ENCODE measurements around the gene FRMD5.
A peak's percentile ranks its signal among the peaks of the same experiment; 100 is the strongest.

FRMD5 gene

GRCh38 chr15:43975326-43975725 is 219.7 kb downstream of the FRMD5 start:
- DNase-seq (ENCODE audit: low spot score): no peak

GRCh38 chr15:43974852-43975251 is 220.2 kb downstream of the FRMD5 start:
- no peak for DNase-seq (ENCODE audit: low spot score)

- no peak for DNase-seq (ENCODE audit: low spot score)
Measured at GRCh38 chr15:43969802-43970375, 225.2 kb downstream of the FRMD5 start.

- no peak for DNase-seq (ENCODE audit: low spot score)
Measured at GRCh38 chr15:43968551-43968950, 226.5 kb downstream of the FRMD5 start.

- DNase-seq (ENCODE audit: low spot score): no peak
Measured at GRCh38 chr15:43966646-43967045, 228.4 kb downstream of the FRMD5 start.

- no peak for DNase-seq (ENCODE audit: low spot score)
Measured at GRCh38 chr15:43958861-43959330, 236.2 kb downstream of the FRMD5 start.

- no peak for DNase-seq (ENCODE audit: low spot score)
Measured at GRCh38 chr15:43957724-43958123, 237.3 kb downstream of the FRMD5 start.

GRCh38 chr15:43955140-43955539 is 239.9 kb downstream of the FRMD5 start:
- no peak for DNase-seq (ENCODE audit: low spot score)

GRCh38 chr15:43954181-43954621 is 240.9 kb downstream of the FRMD5 start:
- DNase-seq (ENCODE audit: low spot score): no peak

GRCh38 chr15:43953402-43953801 is 241.7 kb downstream of the FRMD5 start:
- DNase-seq (ENCODE audit: low spot score): no peak

- DNase-seq (ENCODE audit: low spot score): no peak
Measured at GRCh38 chr15:43950531-43950930, 244.5 kb downstream of the FRMD5 start.

- DNase-seq (ENCODE audit: low spot score): no peak
Measured at GRCh38 chr15:43948691-43949325, 246.3 kb downstream of the FRMD5 start.

GRCh38 chr15:43943511-43943910 is 251.6 kb downstream of the FRMD5 start:
- no peak for DNase-seq (ENCODE audit: low spot score)

GRCh38 chr15:43942194-43942593 is 252.9 kb downstream of the FRMD5 start:
- DNase-seq (ENCODE audit: low spot score): no peak

- DNase-seq (ENCODE audit: low spot score): no peak
Measured at GRCh38 chr15:43941555-43941954, 253.5 kb downstream of the FRMD5 start.

- DNase-seq (ENCODE audit: low spot score): no peak
Measured at GRCh38 chr15:43941071-43941470, 254.0 kb downstream of the FRMD5 start.

- DNase-seq (ENCODE audit: low spot score): no peak
Measured at GRCh38 chr15:43939070-43939469, 256.0 kb downstream of the FRMD5 start.

GRCh38 chr15:43934480-43934879 is 260.6 kb downstream of the FRMD5 start:
- no peak for DNase-seq (ENCODE audit: low spot score)

- no peak for DNase-seq (ENCODE audit: low spot score)
Measured at GRCh38 chr15:43932907-43933306, 262.2 kb downstream of the FRMD5 start.

GRCh38 chr15:43931790-43932435 is 263.2 kb downstream of the FRMD5 start:
- no peak for DNase-seq (ENCODE audit: low spot score)

GRCh38 chr15:43931119-43931518 is 264.0 kb downstream of the FRMD5 start:
- DNase-seq (ENCODE audit: low spot score): no peak

- DNase-seq (ENCODE audit: low spot score): peak; percentile 63
Measured at GRCh38 chr15:43930556-43930955, 264.5 kb downstream of the FRMD5 start.

GRCh38 chr15:43930079-43930478 is 265.0 kb downstream of the FRMD5 start:
- no peak for DNase-seq (ENCODE audit: low spot score)
